Sigmoid colon (tissue), 4 donors: ENCODE data around the gene UNC80.
A peak's percentile ranks its signal among the peaks of the same experiment; 100 is the strongest.

Experiments used
- EP300 ChIP-seq, 4 donors: sonication (generic); formaldehyde crosslinking; IDR thresholded peaks; one replicate each; pipeline ENCODE4 v1.6.1; 2017; ENCODE audit warnings: antibody characterized with exemption in 4 of 4
- TF ChIP-seq, protein P1 (sequence below), 4 experiments: fragments of 450-650 bp in 3 of 4; fragments of 200-600 bp in 1 of 4; IDR thresholded peaks; one replicate each; pipeline ENCODE4 v1.5.1; 2016 to 2019; ENCODE audit warnings: antibody characterized with exemption in 4 of 4, mild to moderate bottlenecking in 3 of 4, moderate library complexity in 2 of 4

DNA sequence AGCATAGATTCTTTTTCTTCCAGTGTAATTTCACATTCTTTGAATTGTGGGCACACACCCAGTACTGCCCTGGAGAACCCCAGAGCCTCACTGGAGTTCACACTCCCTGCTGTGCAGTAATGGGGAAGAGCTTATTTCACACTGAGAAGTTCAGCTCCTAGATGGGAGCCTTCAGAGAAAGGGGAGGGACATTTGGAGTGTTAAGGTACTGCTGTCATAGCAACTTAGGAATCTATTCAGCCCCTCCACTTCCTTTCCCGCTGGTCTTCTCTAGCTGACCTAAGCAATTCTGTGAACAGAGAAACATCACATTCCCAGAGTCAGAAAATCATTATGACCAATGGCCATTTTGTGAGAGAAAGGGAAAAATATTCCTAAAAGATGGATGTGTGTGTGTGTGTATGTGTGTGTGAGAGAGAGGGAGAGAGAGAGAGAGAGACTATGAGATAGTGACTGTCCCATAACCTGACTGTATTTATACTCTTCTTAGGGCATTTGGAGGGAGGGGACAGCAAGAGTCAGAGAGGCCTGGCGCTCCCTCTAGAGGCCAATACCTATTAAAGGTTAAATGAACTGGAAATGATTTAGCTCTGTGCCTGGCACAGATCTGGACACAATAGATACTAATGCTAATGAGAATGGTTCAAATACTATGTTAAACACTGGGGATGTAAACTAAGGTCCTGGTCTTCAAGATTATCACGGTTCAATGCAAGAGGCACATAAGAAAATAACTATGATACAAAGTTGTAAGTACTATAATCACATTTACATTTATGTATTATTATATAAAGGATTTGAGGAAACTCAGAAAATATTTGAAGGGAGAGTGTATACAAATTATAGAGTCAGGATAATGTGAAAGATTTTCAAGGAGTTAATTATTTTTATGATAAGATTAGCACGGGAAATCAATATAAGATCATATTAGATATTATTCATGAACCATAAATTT, 189.3 kb downstream of the UNC80 start:
- TF ChIP-seq, protein P1, sequence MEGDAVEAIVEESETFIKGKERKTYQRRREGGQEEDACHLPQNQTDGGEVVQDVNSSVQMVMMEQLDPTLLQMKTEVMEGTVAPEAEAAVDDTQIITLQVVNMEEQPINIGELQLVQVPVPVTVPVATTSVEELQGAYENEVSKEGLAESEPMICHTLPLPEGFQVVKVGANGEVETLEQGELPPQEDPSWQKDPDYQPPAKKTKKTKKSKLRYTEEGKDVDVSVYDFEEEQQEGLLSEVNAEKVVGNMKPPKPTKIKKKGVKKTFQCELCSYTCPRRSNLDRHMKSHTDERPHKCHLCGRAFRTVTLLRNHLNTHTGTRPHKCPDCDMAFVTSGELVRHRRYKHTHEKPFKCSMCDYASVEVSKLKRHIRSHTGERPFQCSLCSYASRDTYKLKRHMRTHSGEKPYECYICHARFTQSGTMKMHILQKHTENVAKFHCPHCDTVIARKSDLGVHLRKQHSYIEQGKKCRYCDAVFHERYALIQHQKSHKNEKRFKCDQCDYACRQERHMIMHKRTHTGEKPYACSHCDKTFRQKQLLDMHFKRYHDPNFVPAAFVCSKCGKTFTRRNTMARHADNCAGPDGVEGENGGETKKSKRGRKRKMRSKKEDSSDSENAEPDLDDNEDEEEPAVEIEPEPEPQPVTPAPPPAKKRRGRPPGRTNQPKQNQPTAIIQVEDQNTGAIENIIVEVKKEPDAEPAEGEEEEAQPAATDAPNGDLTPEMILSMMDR (IDR thresholded peaks at IDR 0.05), result peak in 3 of 4 experiments; percentile 10 to 40 (median 25)
- TF ChIP-seq EP300 (IDR thresholded peaks at IDR 0.05), result no peak
